ENCODE measurements around the gene FOXI1.

FOXI1 gene

GRCh38 chr5:170132269-170132975 is 26.7 kb downstream of the FOXI1 start:
- Histone ChIP-seq H3K36me3 (ENCODE audit: insufficient read depth) (no peaks in the 10 kb centered on the region), H3K79me2 (ENCODE audit: insufficient read depth, low read depth) (no peaks in the 10 kb centered on the region), H3K4me3 (IDR thresholded peaks at IDR 0.05; ENCODE audit: insufficient read depth, low read depth, low read length) (no peak overlapping the region), H3K4me2 (no peak overlapping the region), H3K4me1 (ENCODE audit: low read depth, poor library complexity, severe bottlenecking) (no peaks in the 10 kb centered on the region), H3K27ac (no peak overlapping the region), H4K20me1 (ENCODE audit: insufficient read depth) (no peaks in the 10 kb centered on the region), H3K9ac (no peak overlapping the region), H3K27me3 (ENCODE audit: insufficient read depth, low read depth) (no peaks in the 10 kb centered on the region), H2AFZ (ENCODE audit: low read depth) (no peak overlapping the region)
- no peak for TF ChIP-seq CTCF (conservative IDR thresholded peaks at IDR 0.05; ENCODE audit: low read depth, low read length)

GRCh38 chr5:170132976-170133448 is 27.3 kb downstream of the FOXI1 start:
- H3K27me3 ChIP-seq (ENCODE audit: insufficient read depth, low read depth), result no peaks in the 10 kb centered on the region
- H3K9ac ChIP-seq, result no peak overlapping the region
- no peaks in the 10 kb centered on the region for H3K4me1 ChIP-seq (ENCODE audit: low read depth, poor library complexity, severe bottlenecking)
- H3K4me3 ChIP-seq (IDR thresholded peaks at IDR 0.05; ENCODE audit: insufficient read depth, low read depth, low read length), result no peak overlapping the region
- TF ChIP-seq CTCF (conservative IDR thresholded peaks at IDR 0.05; ENCODE audit: low read depth, low read length), result no peak
- no peak overlapping the region for H3K27ac ChIP-seq
- H2AFZ ChIP-seq (ENCODE audit: low read depth), result no peak overlapping the region
- no peak overlapping the region for H3K4me2 ChIP-seq
- H4K20me1 ChIP-seq (ENCODE audit: insufficient read depth), result no peaks in the 10 kb centered on the region
- no peaks in the 10 kb centered on the region for H3K36me3 ChIP-seq (ENCODE audit: insufficient read depth)
- no peaks in the 10 kb centered on the region for H3K79me2 ChIP-seq (ENCODE audit: insufficient read depth, low read depth)

DNA sequence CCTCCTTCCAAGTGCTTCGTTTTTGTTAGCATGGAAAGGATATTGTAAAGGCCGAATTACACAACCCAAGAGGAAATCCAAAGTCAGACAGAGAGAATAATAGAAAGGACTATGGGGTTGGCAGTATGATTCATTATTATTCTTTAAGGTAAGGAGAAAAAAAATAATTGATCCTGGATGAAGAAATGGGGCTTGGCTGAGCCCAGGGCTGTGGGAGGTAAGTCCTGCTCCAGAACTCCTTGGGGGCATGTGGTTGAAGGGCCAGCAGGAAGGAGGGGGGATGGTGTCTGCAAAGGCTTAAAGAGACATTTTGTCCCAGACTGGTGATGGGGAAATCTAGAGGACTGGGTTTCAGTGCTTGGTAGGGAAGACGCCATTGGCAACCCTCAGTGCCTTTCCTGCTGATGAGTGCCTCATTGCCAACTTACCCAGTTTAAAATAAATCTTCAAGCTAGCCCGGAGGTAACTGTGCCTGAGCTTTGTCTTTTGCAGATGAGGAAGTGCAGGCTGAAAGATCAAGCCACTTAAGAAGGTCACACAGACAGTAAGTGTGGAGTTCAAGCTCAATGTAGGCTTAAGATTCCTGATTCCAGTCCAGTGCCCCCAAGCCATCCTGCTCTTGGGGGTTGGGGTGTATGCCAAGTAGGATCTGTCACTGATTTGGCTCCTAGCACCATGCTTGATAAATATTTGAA is 30.2 kb downstream of the FOXI1 start:
- TF ChIP-seq CTCF (conservative IDR thresholded peaks at IDR 0.05; ENCODE audit: low read depth, low read length), result no peak
- Histone ChIP-seq H3K4me3 (IDR thresholded peaks at IDR 0.05; ENCODE audit: insufficient read depth, low read depth, low read length) (no peak overlapping the region), H3K36me3 (ENCODE audit: insufficient read depth) (no peaks in the 10 kb centered on the region), H3K9ac (no peak overlapping the region), H3K27ac (no peak overlapping the region), H3K4me1 (ENCODE audit: low read depth, poor library complexity, severe bottlenecking) (no peaks in the 10 kb centered on the region), H4K20me1 (ENCODE audit: insufficient read depth) (no peaks in the 10 kb centered on the region), H3K27me3 (ENCODE audit: insufficient read depth, low read depth) (no peaks in the 10 kb centered on the region), H3K79me2 (ENCODE audit: insufficient read depth, low read depth) (no peaks in the 10 kb centered on the region), H2AFZ (ENCODE audit: low read depth) (no peak overlapping the region), H3K4me2 (no peak overlapping the region)

GRCh38 chr5:170136506-170136905 is 30.8 kb downstream of the FOXI1 start:
- Histone ChIP-seq H3K27ac (no peak overlapping the region), H3K4me1 (ENCODE audit: low read depth, poor library complexity, severe bottlenecking) (no peaks in the 10 kb centered on the region), H3K36me3 (ENCODE audit: insufficient read depth) (no peaks in the 10 kb centered on the region), H4K20me1 (ENCODE audit: insufficient read depth) (no peaks in the 10 kb centered on the region), H3K4me2 (no peak overlapping the region), H2AFZ (ENCODE audit: low read depth) (no peak overlapping the region), H3K27me3 (ENCODE audit: insufficient read depth, low read depth) (no peaks in the 10 kb centered on the region), H3K9ac (no peak overlapping the region), H3K4me3 (IDR thresholded peaks at IDR 0.05; ENCODE audit: insufficient read depth, low read depth, low read length) (no peak overlapping the region), H3K79me2 (ENCODE audit: insufficient read depth, low read depth) (no peaks in the 10 kb centered on the region)
- TF ChIP-seq CTCF (conservative IDR thresholded peaks at IDR 0.05; ENCODE audit: low read depth, low read length), result no peak

Measured in KMS-11 (cell line).